HCEC 1CT (cell line): ENCODE results near the gene SPOCD1.

ENCODE experiments used
- DNase-seq: peaks from one replicate; pipeline ENCODE4 v3.0.0-alpha.2; 2017

SPOCD1 gene

GRCh38 chr1:31768939-31769704, 46.7 kb downstream of the SPOCD1 start:
- DNase-seq, result no peak

GRCh38 chr1:31768407-31768907, 47.4 kb downstream of the SPOCD1 start:
- DNase-seq, result no peak

GRCh38 chr1:31767225-31767624, 48.6 kb downstream of the SPOCD1 start:
- DNase-seq, result no peak

GRCh38 chr1:31765516-31765915, 50.3 kb downstream of the SPOCD1 start:
- no peak for DNase-seq

- DNase-seq, result no peak
Observed at GRCh38 chr1:31765041-31765467, 50.8 kb downstream of the SPOCD1 start.

GRCh38 chr1:31764312-31765040, 51.3 kb downstream of the SPOCD1 start, which contains the start of gene ADGRB2:
TSS of gene ADGRB2 (minus strand) at chr1:31764340. CDS start at chr1:31757221, 7,119 bp downstream.
- no peak for DNase-seq

- DNase-seq, result no peak
Observed at GRCh38 chr1:31763671-31764311, 52.0 kb downstream of the SPOCD1 start.

- DNase-seq, result peak; percentile 37
Observed at GRCh38 chr1:31762726-31763670, 52.8 kb downstream of the SPOCD1 start.

- DNase-seq, result no peak
Observed at GRCh38 chr1:31762323-31762722, 53.5 kb downstream of the SPOCD1 start.

- peak; percentile 53 for DNase-seq
Observed at GRCh38 chr1:31761883-31762282, 53.9 kb downstream of the SPOCD1 start.

- DNase-seq, result peak; percentile 62
Observed at GRCh38 chr1:31760471-31761470, 55.1 kb downstream of the SPOCD1 start.

- no peak for DNase-seq
Observed at GRCh38 chr1:31759298-31760023, 56.4 kb downstream of the SPOCD1 start.

- no peak for DNase-seq
Observed at GRCh38 chr1:31758823-31759222, 57.0 kb downstream of the SPOCD1 start.

- DNase-seq, result no peak
Observed at GRCh38 chr1:31757989-31758388, 57.8 kb downstream of the SPOCD1 start.

- DNase-seq, result no peak
Observed at GRCh38 chr1:31757204-31757679, 58.6 kb downstream of the SPOCD1 start.

- DNase-seq, result no peak
Observed at GRCh38 chr1:31756578-31756977, 59.2 kb downstream of the SPOCD1 start.

GRCh38 chr1:31755850-31756492, 59.9 kb downstream of the SPOCD1 start:
- DNase-seq, result no peak

- DNase-seq, result no peak
Observed at GRCh38 chr1:31755197-31755611, 60.6 kb downstream of the SPOCD1 start.

GRCh38 chr1:31754397-31754796, 61.4 kb downstream of the SPOCD1 start:
- DNase-seq, result no peak
